ENCODE measurements around the gene MTFR2. TPM values are rescaled to one million over a fixed set of nuclear protein-coding genes. Genes with fewer than 3 reads are reported as not detected.

Gene MTFR2
- total and polyA plus RNA-seq, 2 of the 13 experiments (the other 11 are each of a cell fraction or from before 2014, with no cell fraction given), result 6.7 to 10.7 TPM

- TF ChIP-seq ZNF275 (CRISPR knock-in tag; IDR thresholded peaks at IDR 0.05; ENCODE audit: borderline replicate concordance) (no peak), ZNF101 (CRISPR knock-in tag; IDR thresholded peaks at IDR 0.05; ENCODE audit: borderline replicate concordance, low read depth) (no peak), SETDB1 (CRISPR knock-in tag; IDR thresholded peaks at IDR 0.05; ENCODE audit: borderline replicate concordance) (0 out of 2 replicates have a peak, but pooled peaks have one; percentile 22), ATF7 (IDR thresholded peaks at IDR 0.05) (no peak), ATF7 (CRISPR knock-in tag; IDR thresholded peaks at IDR 0.05) (no peak), ZBTB20 (CRISPR knock-in tag; IDR thresholded peaks at IDR 0.05; ENCODE audit: borderline replicate concordance, low read depth) (no peak), RFXAP (CRISPR knock-in tag; IDR thresholded peaks at IDR 0.05; ENCODE audit: borderline replicate concordance) (no peak), ZNF720 (CRISPR knock-in tag; IDR thresholded peaks at IDR 0.05) (no peak), KDM6A (CRISPR knock-in tag; IDR thresholded peaks at IDR 0.05; ENCODE audit: low read depth) (no peak), PAF1 (CRISPR knock-in tag; IDR thresholded peaks at IDR 0.05) (no peak), CSRNP2 (CRISPR knock-in tag; conservative IDR thresholded peaks at IDR 0.05; ENCODE audit: low read depth) (no peak), E2F1 (CRISPR knock-in tag; IDR thresholded peaks at IDR 0.05) (no peak), ZNF326 (CRISPR knock-in tag; IDR thresholded peaks at IDR 0.05; ENCODE audit: borderline replicate concordance) (no peak), ZNF576 (CRISPR knock-in tag; IDR thresholded peaks at IDR 0.05) (no peak), MYNN (CRISPR knock-in tag; IDR thresholded peaks at IDR 0.05; ENCODE audit: low read depth) (no peak), CENPX (CRISPR knock-in tag; IDR thresholded peaks at IDR 0.05) (no peak), AGO1 (IDR thresholded peaks at IDR 0.05; ENCODE audit: low read depth, low read length, poor library complexity, severe bottlenecking) (no peak), ZBTB14 (CRISPR knock-in tag; IDR thresholded peaks at IDR 0.05) (no peak), TFAP4 (IDR thresholded peaks at IDR 0.05; ENCODE audit: borderline replicate concordance, low read depth) (peak; percentile 7; the same call in 1 of the 2 replicates), NFRKB (IDR thresholded peaks at IDR 0.05) (no peak), MYPOP (CRISPR knock-in tag; IDR thresholded peaks at IDR 0.05) (no peak; the same call in 1 of the 2 replicates)
Measured at GRCh38 chr6:136288566-136289326, 38.6 kb upstream of the MTFR2 start (continued).

All from HepG2 (cell line).